Liver (tissue), 9 donors: ENCODE data around the gene MASP1. TPM values are rescaled to one million over a fixed set of nuclear protein-coding genes. Genes with fewer than 3 reads are reported as not detected.

Experiments used
- DNase-seq: peaks from one replicate; pipeline ENCODE4 v3.0.0-alpha.2; 2017; ENCODE audit warnings: low spot score
- H3K27ac ChIP-seq, 2 donors: one replicate each; pipeline ENCODE4 v1.7.0; 2013; ENCODE audit warnings: inconsistent platforms in 2 of 2, low read length in 2 of 2, control low read depth in 1 of 2, low read depth in 1 of 2, mild to moderate bottlenecking in 1 of 2
- H3K27me3 ChIP-seq, 4 donors: one replicate each; pipeline versions ENCODE4 v1.6.1 to v1.7.0; 2013; ENCODE audit warnings: low read length in 3 of 4, inconsistent platforms in 1 of 4, mild to moderate bottlenecking in 1 of 4, moderate library complexity in 1 of 4; ENCODE audit not compliant: control insufficient read depth in 4 of 4, insufficient read depth in 4 of 4
- H3K36me3 ChIP-seq, 4 donors: one replicate each; pipeline versions ENCODE4 v1.6.1 to v1.7.0; 2013; ENCODE audit warnings: low read length in 3 of 4, mild to moderate bottlenecking in 3 of 4, low read depth in 1 of 4, moderate library complexity in 1 of 4; ENCODE audit not compliant: control insufficient read depth in 4 of 4, insufficient read depth in 3 of 4
- H3K4me1 ChIP-seq, 4 donors: one replicate each; pipeline versions ENCODE4 v1.6.1 to v1.7.0; 2013; ENCODE audit warnings: low read length in 3 of 4, mild to moderate bottlenecking in 3 of 4, moderate library complexity in 1 of 4; ENCODE audit not compliant: control insufficient read depth in 4 of 4, insufficient read depth in 4 of 4
- H3K4me3 ChIP-seq, 3 donors: one replicate each; pipeline versions ENCODE4 v1.6.1 to v1.7.0; 2013; ENCODE audit warnings: low read length in 3 of 3, control low read depth in 1 of 3, low read depth in 1 of 3, mild to moderate bottlenecking in 1 of 3
- H3K9ac ChIP-seq, 2 donors: one replicate each; pipeline ENCODE4 v1.7.0; 2013; ENCODE audit warnings: low read length in 2 of 2, mild to moderate bottlenecking in 2 of 2, moderate library complexity in 2 of 2, control low read depth in 1 of 2, low read depth in 1 of 2
- H3K9me3 ChIP-seq, 4 donors: one replicate each; pipeline versions ENCODE4 v1.6.1 to v1.7.0; 2013; ENCODE audit warnings: low read length in 3 of 4; ENCODE audit not compliant: control insufficient read depth in 4 of 4
- ATF3 ChIP-seq: IDR thresholded peaks from 2 replicates; pipeline ENCODE4 v1.6.1; 2016; ENCODE audit warnings: antibody characterized with exemption
- CTCF ChIP-seq: fragments of 150-350 bp; IDR thresholded peaks from 2 replicates; pipeline ENCODE4 v1.5.1; 2017; ENCODE audit warnings: improper control_type of control experiment, low read depth, low read length; ENCODE audit not compliant: missing input control
- EGR1 ChIP-seq, 2 donors: IDR thresholded peaks; 2 replicates each; pipeline ENCODE4 v1.6.1; 2016 to 2018; ENCODE audit warnings: antibody characterized with exemption in 2 of 2, low read depth in 2 of 2
- FOXA1 ChIP-seq: IDR thresholded peaks from 2 replicates; pipeline ENCODE4 v1.6.1; 2016; ENCODE audit warnings: antibody characterized with exemption
- FOXA2 ChIP-seq: IDR thresholded peaks from 2 replicates; pipeline ENCODE4 v1.6.1; 2016; ENCODE audit warnings: antibody characterized with exemption
- GABPA ChIP-seq, 2 donors: IDR thresholded peaks in 1 of 2; conservative IDR thresholded peaks in 1 of 2; 2 replicates each; pipeline ENCODE4 v1.6.1; 2016; ENCODE audit warnings: antibody characterized with exemption in 2 of 2, mild to moderate bottlenecking in 1 of 2, moderate library complexity in 1 of 2
- HNF4A ChIP-seq, 2 donors: conservative IDR thresholded peaks; 2 replicates each; pipeline ENCODE4 v1.6.1; 2016; ENCODE audit warnings: antibody characterized with exemption in 2 of 2, mild to moderate bottlenecking in 2 of 2
- HNF4G ChIP-seq: IDR thresholded peaks from 2 replicates; pipeline ENCODE4 v1.6.1; 2016; ENCODE audit warnings: antibody characterized with exemption
- JUND ChIP-seq, 2 donors: IDR thresholded peaks; 2 replicates each; pipeline ENCODE4 v1.6.1; 2016; ENCODE audit warnings: antibody characterized with exemption in 2 of 2
- MAX ChIP-seq: IDR thresholded peaks from 2 replicates; pipeline ENCODE4 v1.6.1; 2016; ENCODE audit warnings: antibody characterized with exemption
- NR2F2 ChIP-seq: IDR thresholded peaks from 2 replicates; pipeline ENCODE4 v1.6.1; 2016; ENCODE audit warnings: antibody characterized with exemption
- RAD21 ChIP-seq, 2 donors: IDR thresholded peaks; 2 replicates each; pipeline ENCODE4 v1.6.1; 2016; ENCODE audit warnings: antibody characterized with exemption in 2 of 2, mild to moderate bottlenecking in 2 of 2
- REST ChIP-seq: IDR thresholded peaks from 2 replicates; pipeline ENCODE4 v1.6.1; 2016; ENCODE audit warnings: antibody characterized with exemption, mild to moderate bottlenecking
- RXRA ChIP-seq, 2 donors: IDR thresholded peaks; 2 replicates each; pipeline ENCODE4 v1.6.1; 2017 to 2018; ENCODE audit warnings: antibody characterized with exemption in 2 of 2, mild to moderate bottlenecking in 1 of 2
- SP1 ChIP-seq: IDR thresholded peaks from 2 replicates; pipeline ENCODE4 v1.6.1; 2018; ENCODE audit warnings: antibody characterized with exemption, mild to moderate bottlenecking
- TAF1 ChIP-seq: conservative IDR thresholded peaks from 2 replicates; pipeline ENCODE4 v1.6.1; 2016; ENCODE audit warnings: antibody characterized with exemption, mild to moderate bottlenecking
- YY1 ChIP-seq: IDR thresholded peaks from 2 replicates; pipeline ENCODE4 v1.6.1; 2016; ENCODE audit warnings: antibody characterized with exemption, mild to moderate bottlenecking
- ZBTB33 ChIP-seq: IDR thresholded peaks from 2 replicates; pipeline ENCODE4 v1.6.1; 2016; ENCODE audit warnings: antibody characterized with exemption
- WGBS: extraction: QIAGEN DNeasy Blood & Tissue Kit; methylation state at CpG from one replicate; pipeline ENCODE4 v1.1.7; 2013; 5-methylcytosine and 5-hydroxymethylcytosine counted together
- polyA plus RNA-seq, 2 donors: library from polyadenylated mRNA; stranded (reverse) in 1 of 2; unstranded in 1 of 2; fragments of 200-250 nt in 1 of 2; fragments of >200 nt in 1 of 2; fragmentation: Nextera tagmentation in 1 of 2; extraction: Ambion mirVana in 1 of 2; gene quantifications; one replicate each; pipeline versions ENCODE4 v1.2.1 to v1.2.3, GENCODE V29; 2013 to 2015
- total RNA-seq, 2 donors: library from RNA; depleted of rRNA; stranded (reverse); fragments of >200 nt; gene quantifications; one replicate each; pipeline ENCODE4 v1.2.3, GENCODE V29; 2014
- donor health status: healthy.
- donor health status: healthy.
- donor health status: healthy.
- donor health status: healthy.
- donor health status: healthy.

The MASP1 gene
- total and polyA plus RNA-seq, 4 donors: 53.2 to 83.8 (median 73.8) TPM

GRCh38 chr3:187209491-187209890 is 82.0 kb downstream of the MASP1 start:
- no peak for DNase-seq
- no peak overlapping the region for H3K27ac ChIP-seq
- no peak overlapping the region for H3K4me3 ChIP-seq
- H3K27me3 ChIP-seq: no peaks in the 10 kb centered on the region
- H3K4me1 ChIP-seq: no peaks in the 10 kb centered on the region
- TF ChIP-seq ATF3: no peak
- TF ChIP-seq GABPA (IDR thresholded peaks at IDR 0.05 in 1 of 2, conservative IDR thresholded peaks at IDR 0.05 in 1 of 2): no peak
- TF ChIP-seq FOXA1: no peak
- TF ChIP-seq FOXA2: no peak
- no peak for TF ChIP-seq HNF4G
- no peak for TF ChIP-seq MAX
- TF ChIP-seq EGR1 (IDR thresholded peaks at IDR 0.05; ENCODE audit: low read depth in 2 of 2): no peak
- no peaks in the 10 kb centered on the region for H3K36me3 ChIP-seq
- H3K9ac ChIP-seq: no peak overlapping the region
- no peaks in the 10 kb centered on the region for H3K9me3 ChIP-seq

- Histone ChIP-seq H3K4me3 (no peak overlapping the region), H3K9me3 (no peaks in the 10 kb centered on the region), H3K4me1 (no peaks in the 10 kb centered on the region), H3K36me3 (no peaks in the 10 kb centered on the region), H3K9ac (no peak overlapping the region), H3K27me3 (no peaks in the 10 kb centered on the region), H3K27ac (no peak overlapping the region)
- WGBS: 86% methylated on average over 1 of the region's 1 CpG
- TF ChIP-seq SP1 (no peak), HNF4G (no peak), RAD21 (IDR thresholded peaks at IDR 0.05) (no peak), REST (no peak), NR2F2 (no peak), MAX (no peak), EGR1 (IDR thresholded peaks at IDR 0.05; ENCODE audit: low read depth in 2 of 2) (no peak), ZBTB33 (no peak), RXRA (IDR thresholded peaks at IDR 0.05) (no peak), TAF1 (no peak), YY1 (no peak), HNF4A (conservative IDR thresholded peaks at IDR 0.05) (no peak), GABPA (IDR thresholded peaks at IDR 0.05 in 1 of 2, conservative IDR thresholded peaks at IDR 0.05 in 1 of 2) (no peak), FOXA1 (no peak), JUND (IDR thresholded peaks at IDR 0.05) (no peak), FOXA2 (no peak), ATF3 (no peak), CTCF (no peak)
- no peak for DNase-seq
These were observed 83.4 kb downstream of the MASP1 start for GRCh38 chr3:187208159-187208558.
